HCT116 (cell line): ENCODE data around the gene PLD1. TPM values are rescaled to one million over a fixed set of nuclear protein-coding genes. Genes with fewer than 3 reads are reported as not detected.

Experiments
- ATAC-seq: fragments of 200-7000 bp; cut with Tn5 transposase; 2 replicates; pipeline ENCODE4 v1.9.1; 2020; ENCODE audit warnings: mild to moderate bottlenecking, moderate library complexity
- BruUV-seq: library from RNA; stranded (reverse); fragments of 400-500 nt; replicated peaks from 2 replicates; lab custom pipeline; 2021; lab: Mats Ljungman, UMichigan
- CTCF ChIA-PET: fragments of 300-600 bp; sonication (Branson Sonifier 250); formaldehyde crosslinking; loops from one replicate; lab custom pipeline; 2021; ENCODE audit warnings: antibody characterized with exemption; lab: Charles Lee
- POLR2A ChIA-PET: fragments of 300-600, 350-600 bp; sonication (Branson Sonifier 250); formaldehyde crosslinking; loops from one replicate; lab custom pipeline; 2021; ENCODE audit warnings: antibody characterized with exemption; lab: Charles Lee
- RAD21 ChIA-PET, 2 experiments: fragments of 300-600 bp; sonication (Branson Sonifier 250); formaldehyde crosslinking; loops; one replicate each; lab custom pipeline; 2023; ENCODE audit warnings: low total read pairs in 2 of 2; ENCODE audit not compliant: uncharacterized antibody in 2 of 2, unreplicated experiment in 2 of 2, low non-redundant PET in 1 of 2; lab: Charles Lee
- DNase-seq: peaks from one replicate; pipeline ENCODE4 v3.0.0-alpha.2; 2010; ENCODE audit warnings: low read depth, low spot score
- H2AFZ ChIP-seq: fragments of 200-600 bp; shearing (Covaris generic), sonication (generic); 2 replicates; pipeline ENCODE4 v1.6.1; 2017; ENCODE audit warnings: low read depth, mixed run types, mixed read lengths, antibody characterized with exemption, low read length; ENCODE audit not compliant: poor library complexity, severe bottlenecking
- H3K27ac ChIP-seq: 2 replicates; pipeline ENCODE4 v1.5.1; 2012; ENCODE audit warnings: low read depth, low read length
- H3K27me3 ChIP-seq: fragments of 200-600 bp; sonication (generic); 2 replicates; pipeline ENCODE4 v1.6.1; 2016; ENCODE audit warnings: mixed run types, low read length, mixed read lengths; ENCODE audit not compliant: insufficient read depth
- H3K36me3 ChIP-seq, 2 experiments: fragments of 200-500 bp in 1 of 2; fragments of 200-600 bp in 1 of 2; sonication (Bioruptor generic) in 1 of 2; sonication (generic) in 1 of 2; 2 replicates each; pipeline versions ENCODE4 v1.5.1 to v1.6.1; 2014 to 2016; ENCODE audit warnings: low read length in 2 of 2, inconsistent platforms in 1 of 2, mixed read lengths in 1 of 2, mixed run types in 1 of 2; ENCODE audit not compliant: insufficient read depth in 2 of 2, control insufficient read depth in 1 of 2
- H3K4me1 ChIP-seq, 2 experiments: fragments of 200-600 bp in 1 of 2; sonication (generic) in 1 of 2; 2 replicates each; pipeline versions ENCODE4 v1.5.1 to v1.6.1; 2012 to 2017; ENCODE audit warnings: low read length in 2 of 2, inconsistent platforms in 1 of 2, mild to moderate bottlenecking in 1 of 2, mixed read lengths in 1 of 2, mixed run types in 1 of 2, moderate library complexity in 1 of 2; ENCODE audit not compliant: insufficient read depth in 2 of 2, control insufficient read depth in 1 of 2
- H3K4me2 ChIP-seq: fragments of 200-600 bp; sonication (generic); 2 replicates; pipeline ENCODE4 v1.6.1; 2017; ENCODE audit warnings: mixed run types, low read length, mixed read lengths
- H3K4me3 ChIP-seq, 2 experiments: fragments of 200-600 bp in 1 of 2; sonication (generic) in 1 of 2; replicated peaks in 1 of 2; 2 replicates each; pipeline ENCODE4 v1.5.1; 2011 to 2016; ENCODE audit warnings: low read length in 2 of 2, control low read depth in 1 of 2, low read depth in 1 of 2, mild to moderate bottlenecking in 1 of 2, mixed read lengths in 1 of 2, mixed run types in 1 of 2
- H3K79me2 ChIP-seq: fragments of 200-600 bp; sonication (generic); 2 replicates; pipeline ENCODE4 v1.6.1; 2017; ENCODE audit warnings: mild to moderate bottlenecking, mixed run types, low read length, moderate library complexity, mixed read lengths; ENCODE audit not compliant: insufficient read depth
- H3K9ac ChIP-seq: fragments of 200-600 bp; sonication (generic); 2 replicates; pipeline ENCODE4 v1.6.1; 2016; ENCODE audit warnings: low read length, mixed read lengths
- H3K9me2 ChIP-seq: fragments of 200-600 bp; sonication (generic), shearing (Covaris generic); 2 replicates; pipeline ENCODE4 v1.6.1; 2017; ENCODE audit warnings: mixed run types, mild to moderate bottlenecking, moderate library complexity; ENCODE audit not compliant: insufficient read depth
- H3K9me3 ChIP-seq, 2 experiments: fragments of 200-500 bp in 1 of 2; fragments of 200-600 bp in 1 of 2; sonication (Bioruptor generic) in 1 of 2; sonication (generic) in 1 of 2; 2 replicates each; pipeline ENCODE4 v1.6.1; 2014 to 2017; ENCODE audit warnings: low read length in 2 of 2, mixed read lengths in 2 of 2, inconsistent platforms in 1 of 2, low read depth in 1 of 2, mild to moderate bottlenecking in 1 of 2, mixed run types in 1 of 2, moderate library complexity in 1 of 2; ENCODE audit not compliant: control insufficient read depth in 1 of 2, insufficient read depth in 1 of 2
- H4K20me1 ChIP-seq: fragments of 200-600 bp; sonication (generic), shearing (Covaris generic); 2 replicates; pipeline ENCODE4 v1.6.1; 2017; ENCODE audit warnings: mixed run types, mild to moderate bottlenecking, moderate library complexity; ENCODE audit not compliant: insufficient read depth
- EGR1 ChIP-seq: IDR thresholded peaks from 2 replicates; pipeline ENCODE4 v1.6.1; 2012; ENCODE audit warnings: low read depth
- FOSL1 ChIP-seq: IDR thresholded peaks from 2 replicates; pipeline ENCODE4 v1.6.1; 2012; ENCODE audit warnings: low read depth
- SP1 ChIP-seq: IDR thresholded peaks from 2 replicates; pipeline ENCODE4 v1.6.1; 2012; ENCODE audit warnings: low read depth
- SRF ChIP-seq: IDR thresholded peaks from 2 replicates; pipeline ENCODE4 v1.6.1; 2012; ENCODE audit warnings: low read depth
- YY1 ChIP-seq: IDR thresholded peaks from 2 replicates; pipeline ENCODE4 v1.6.1; 2011; ENCODE audit warnings: low read length, low read depth, moderate library complexity, mild to moderate bottlenecking; ENCODE audit not compliant: insufficient replicate concordance; ENCODE audit errors: extremely low read depth
- ZFX ChIP-seq: fragments of 450-650 bp; IDR thresholded peaks from 2 replicates; pipeline ENCODE4 v1.6.1; 2017
- ZNF274 ChIP-seq: fragments of 200-500 bp; sonication (Bioruptor generic); IDR thresholded peaks from 2 replicates; pipeline ENCODE4 v1.6.1; 2014; ENCODE audit warnings: mild to moderate bottlenecking, low read depth, low read length, inconsistent platforms
- intact Hi-C: fragments of 100-400 bp; cut with micrococcal nuclease; formaldehyde crosslinking; loops from 2 replicates; pipeline ENCODE4 v1.10.0; 2022
- total RNA-seq: library from RNA; stranded (reverse); gene quantifications from one replicate; pipeline ENCODE4 v1.2.1, GENCODE V29; 2021; ENCODE audit not compliant: unreplicated experiment
- TF ChIP-seq, protein P1 (sequence below): IDR thresholded peaks from 2 replicates; pipeline ENCODE4 v1.6.1; 2012; ENCODE audit warnings: low read depth
- TF ChIP-seq, protein P2 (sequence below): IDR thresholded peaks from 2 replicates; pipeline ENCODE4 v1.6.1; 2012

Gene PLD1
- total RNA-seq, 1 experiment from 2014 or later, result 8.4 TPM

DNA sequence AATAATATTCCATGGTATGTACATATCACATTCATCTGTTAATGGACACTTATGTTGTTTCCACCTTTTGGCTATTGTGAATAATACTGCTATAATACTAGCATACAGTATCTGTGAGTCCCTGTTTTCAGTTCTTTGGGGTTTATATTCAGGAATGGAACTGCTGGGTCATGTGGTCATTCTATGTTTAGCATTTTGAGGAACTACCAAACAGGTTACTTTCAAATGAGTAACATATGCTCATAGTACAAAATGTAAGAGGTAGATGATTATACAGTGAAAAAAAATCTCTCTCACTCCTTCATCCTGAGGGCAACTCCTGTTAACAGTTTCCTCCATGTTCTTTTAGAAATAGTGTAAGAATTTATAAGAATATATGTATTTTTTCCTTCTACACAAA lies 162.2 kb downstream of the PLD1 start:
- POLR2A ChIA-PET, result no interaction called here
- CTCF ChIA-PET, result no interaction called here
- TF ChIP-seq SP1 (no peak), EGR1 (no peak), YY1 (no peak), SRF (no peak), FOSL1 (no peak), ZNF274 (no peak), ZFX (no peak)
- TF ChIP-seq, protein P1, sequence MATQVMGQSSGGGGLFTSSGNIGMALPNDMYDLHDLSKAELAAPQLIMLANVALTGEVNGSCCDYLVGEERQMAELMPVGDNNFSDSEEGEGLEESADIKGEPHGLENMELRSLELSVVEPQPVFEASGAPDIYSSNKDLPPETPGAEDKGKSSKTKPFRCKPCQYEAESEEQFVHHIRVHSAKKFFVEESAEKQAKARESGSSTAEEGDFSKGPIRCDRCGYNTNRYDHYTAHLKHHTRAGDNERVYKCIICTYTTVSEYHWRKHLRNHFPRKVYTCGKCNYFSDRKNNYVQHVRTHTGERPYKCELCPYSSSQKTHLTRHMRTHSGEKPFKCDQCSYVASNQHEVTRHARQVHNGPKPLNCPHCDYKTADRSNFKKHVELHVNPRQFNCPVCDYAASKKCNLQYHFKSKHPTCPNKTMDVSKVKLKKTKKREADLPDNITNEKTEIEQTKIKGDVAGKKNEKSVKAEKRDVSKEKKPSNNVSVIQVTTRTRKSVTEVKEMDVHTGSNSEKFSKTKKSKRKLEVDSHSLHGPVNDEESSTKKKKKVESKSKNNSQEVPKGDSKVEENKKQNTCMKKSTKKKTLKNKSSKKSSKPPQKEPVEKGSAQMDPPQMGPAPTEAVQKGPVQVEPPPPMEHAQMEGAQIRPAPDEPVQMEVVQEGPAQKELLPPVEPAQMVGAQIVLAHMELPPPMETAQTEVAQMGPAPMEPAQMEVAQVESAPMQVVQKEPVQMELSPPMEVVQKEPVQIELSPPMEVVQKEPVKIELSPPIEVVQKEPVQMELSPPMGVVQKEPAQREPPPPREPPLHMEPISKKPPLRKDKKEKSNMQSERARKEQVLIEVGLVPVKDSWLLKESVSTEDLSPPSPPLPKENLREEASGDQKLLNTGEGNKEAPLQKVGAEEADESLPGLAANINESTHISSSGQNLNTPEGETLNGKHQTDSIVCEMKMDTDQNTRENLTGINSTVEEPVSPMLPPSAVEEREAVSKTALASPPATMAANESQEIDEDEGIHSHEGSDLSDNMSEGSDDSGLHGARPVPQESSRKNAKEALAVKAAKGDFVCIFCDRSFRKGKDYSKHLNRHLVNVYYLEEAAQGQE, result no peak
- TF ChIP-seq, protein P2, sequence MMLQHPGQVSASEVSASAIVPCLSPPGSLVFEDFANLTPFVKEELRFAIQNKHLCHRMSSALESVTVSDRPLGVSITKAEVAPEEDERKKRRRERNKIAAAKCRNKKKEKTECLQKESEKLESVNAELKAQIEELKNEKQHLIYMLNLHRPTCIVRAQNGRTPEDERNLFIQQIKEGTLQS, result no peak

More for the DNA sequence above, 162.2 kb downstream of the PLD1 start:
- ATAC-seq, result no peak
- no peaks in the 10 kb centered on the region for H3K27me3 ChIP-seq
- H3K4me3 ChIP-seq, result no peak overlapping the region
- intact Hi-C loops, result loop anchor here (5.0 to 10.0 kb wide), 4 partner anchors 683 to 1017 kb away; no protein-coding TSS in a partner anchor
- no peaks in the 10 kb centered on the region for H3K9me2 ChIP-seq
- no peak overlapping the region for H3K4me2 ChIP-seq
- RAD21 ChIA-PET, result no interaction called here
- BruUV-seq, result no TSS peak
- H2AFZ ChIP-seq, result no peak overlapping the region
- no peaks in the 10 kb centered on the region for H3K36me3 ChIP-seq
- no peaks in the 10 kb centered on the region for H3K9me3 ChIP-seq
- no peak overlapping the region for H3K27ac ChIP-seq
- no peak for DNase-seq
- H3K4me1 ChIP-seq, result no peaks in the 10 kb centered on the region
- H4K20me1 ChIP-seq, result no peaks in the 10 kb centered on the region
- no peaks in the 10 kb centered on the region for H3K79me2 ChIP-seq
- H3K9ac ChIP-seq, result no peak overlapping the region
